ENCODE results near the gene SMOC2.
"Not testable (repeated sequence)": the region's sequence is repeated elsewhere in the genome, so short reads cannot be mapped to it uniquely, and the experiment has no call there.

SMOC2 gene

GRCh38 chr6:168570211-168570610 is 129.2 kb downstream of the SMOC2 start:
- no peak for DNase-seq (ENCODE audit: low read depth in 2 of 2, low spot score in 1 of 2)

- DNase-seq (ENCODE audit: low read depth in 2 of 2, low spot score in 1 of 2): no peak
Observed at GRCh38 chr6:168571268-168571667, 130.3 kb downstream of the SMOC2 start.

GRCh38 chr6:168573276-168573835 is 132.4 kb downstream of the SMOC2 start:
- DNase-seq (ENCODE audit: low read depth in 2 of 2, low spot score in 1 of 2): not testable (repeated sequence)

GRCh38 chr6:168574075-168574698 is 133.2 kb downstream of the SMOC2 start:
- no peak for DNase-seq (ENCODE audit: low read depth in 2 of 2, low spot score in 1 of 2)

- DNase-seq (ENCODE audit: low read depth in 2 of 2, low spot score in 1 of 2): no peak
Observed at GRCh38 chr6:168574699-168575195, 133.8 kb downstream of the SMOC2 start.

GRCh38 chr6:168575346-168576098 is 134.5 kb downstream of the SMOC2 start:
- no peak for DNase-seq (ENCODE audit: low read depth in 2 of 2, low spot score in 1 of 2)

GRCh38 chr6:168576388-168576787 is 135.4 kb downstream of the SMOC2 start:
- DNase-seq (ENCODE audit: low read depth in 2 of 2, low spot score in 1 of 2): no peak

GRCh38 chr6:168577496-168577895 is 136.5 kb downstream of the SMOC2 start:
- no peak for DNase-seq (ENCODE audit: low read depth in 2 of 2, low spot score in 1 of 2)

GRCh38 chr6:168578036-168578435 is 137.1 kb downstream of the SMOC2 start:
- no peak for DNase-seq (ENCODE audit: low read depth in 2 of 2, low spot score in 1 of 2)

- DNase-seq (ENCODE audit: low read depth in 2 of 2, low spot score in 1 of 2): no peak
Observed at GRCh38 chr6:168581236-168581635, 140.3 kb downstream of the SMOC2 start.

- no peak for DNase-seq (ENCODE audit: low read depth in 2 of 2, low spot score in 1 of 2)
Observed at GRCh38 chr6:168581706-168582105, 140.7 kb downstream of the SMOC2 start.

GRCh38 chr6:168582571-168582981 is 141.6 kb downstream of the SMOC2 start:
- DNase-seq (ENCODE audit: low read depth in 2 of 2, low spot score in 1 of 2): no peak

GRCh38 chr6:168583126-168583525 is 142.1 kb downstream of the SMOC2 start:
- no peak for DNase-seq (ENCODE audit: low read depth in 2 of 2, low spot score in 1 of 2)

- no peak for DNase-seq (ENCODE audit: low read depth in 2 of 2, low spot score in 1 of 2)
Observed at GRCh38 chr6:168583821-168584220, 142.8 kb downstream of the SMOC2 start.

GRCh38 chr6:168584249-168584648 is 143.3 kb downstream of the SMOC2 start:
- DNase-seq (ENCODE audit: low read depth in 2 of 2, low spot score in 1 of 2): no peak

- DNase-seq (ENCODE audit: low read depth in 2 of 2, low spot score in 1 of 2): no peak
Observed at GRCh38 chr6:168584671-168585070, 143.7 kb downstream of the SMOC2 start.

GRCh38 chr6:168585441-168585840 is 144.5 kb downstream of the SMOC2 start:
- DNase-seq (ENCODE audit: low read depth in 2 of 2, low spot score in 1 of 2): no peak

GRCh38 chr6:168589275-168589674 is 148.3 kb downstream of the SMOC2 start:
- DNase-seq (ENCODE audit: low read depth in 2 of 2, low spot score in 1 of 2): no peak

- DNase-seq (ENCODE audit: low read depth in 2 of 2, low spot score in 1 of 2): no peak
Observed at GRCh38 chr6:168590406-168590805, 149.4 kb downstream of the SMOC2 start.

- DNase-seq (ENCODE audit: low read depth in 2 of 2, low spot score in 1 of 2): no peak
Observed at GRCh38 chr6:168596344-168596743, 155.4 kb downstream of the SMOC2 start.

GRCh38 chr6:168597471-168597875 is 156.5 kb downstream of the SMOC2 start:
- DNase-seq (ENCODE audit: low read depth in 2 of 2, low spot score in 1 of 2): no peak
